ENCODE data around the gene RPTOR.
"Not testable (repeated sequence)": the region's sequence is repeated elsewhere in the genome, so short reads cannot be mapped to it uniquely, and the experiment has no call there.

Gene RPTOR

GRCh38 chr17:80872501-80873306 is 328.1 kb downstream of the RPTOR start:
- DNase-seq: no peak

- no peak for DNase-seq
Measured at GRCh38 chr17:80873307-80873951, 328.8 kb downstream of the RPTOR start.

GRCh38 chr17:80874866-80875445 is 330.3 kb downstream of the RPTOR start:
- no peak for DNase-seq

GRCh38 chr17:80875480-80875995 is 330.9 kb downstream of the RPTOR start:
- not testable (repeated sequence) for DNase-seq

- not testable (repeated sequence) for DNase-seq
Measured at GRCh38 chr17:80876456-80876949, 331.9 kb downstream of the RPTOR start.

- no peak for DNase-seq
Measured at GRCh38 chr17:80876950-80877728, 332.5 kb downstream of the RPTOR start.

- no peak for DNase-seq
Measured at GRCh38 chr17:80877729-80878303, 333.2 kb downstream of the RPTOR start.

DNA sequence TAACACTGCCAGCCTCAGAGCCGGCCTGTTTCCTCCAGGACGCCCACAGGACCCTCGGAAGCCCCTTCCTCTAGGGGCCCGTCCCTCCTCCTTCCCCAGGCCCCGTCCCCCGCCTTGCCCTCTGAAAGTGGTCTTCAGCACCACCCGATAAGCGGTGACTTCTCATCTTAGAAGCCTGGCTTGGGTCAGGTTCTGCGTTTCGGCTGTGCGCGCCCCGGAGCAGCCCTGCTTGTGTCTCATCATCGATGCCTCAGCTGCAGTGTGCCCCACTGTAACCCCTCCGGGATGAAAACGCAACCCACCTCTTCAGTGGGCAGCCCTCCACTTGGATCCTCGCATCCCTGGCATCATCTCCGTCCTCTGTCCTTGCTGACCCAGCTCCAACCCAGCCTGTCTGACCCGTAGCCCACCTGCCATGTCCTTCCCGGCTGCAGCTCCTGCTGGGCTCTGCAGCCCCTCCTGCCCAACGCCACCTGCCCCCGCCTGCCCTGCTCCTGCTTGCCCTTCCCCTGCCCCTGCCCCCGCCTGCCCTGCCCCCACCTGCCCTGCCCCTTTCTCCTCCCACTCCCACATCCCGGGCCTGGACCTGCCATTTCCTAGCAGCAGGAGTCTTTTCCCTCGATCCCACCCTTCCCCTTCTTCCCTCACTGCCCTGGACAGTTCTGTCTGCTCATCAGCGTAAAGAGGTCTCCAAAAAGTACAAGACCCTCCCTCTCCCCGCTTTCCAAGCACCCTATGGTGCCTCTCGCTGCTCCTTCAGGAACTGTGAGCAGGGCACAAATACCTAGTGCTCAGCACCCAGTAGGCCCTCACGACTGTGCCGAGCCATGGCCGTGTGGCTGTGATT is 334.5 kb downstream of the RPTOR start:
- no peak for DNase-seq

- DNase-seq: no peak
Measured at GRCh38 chr17:80879723-80880647, 335.3 kb downstream of the RPTOR start.

- DNase-seq: no peak
Measured at GRCh38 chr17:80880648-80880985, 336.0 kb downstream of the RPTOR start.

- DNase-seq: no peak
Measured at GRCh38 chr17:80881306-80881705, 336.7 kb downstream of the RPTOR start.

GRCh38 chr17:80882323-80882722 is 337.7 kb downstream of the RPTOR start:
- no peak for DNase-seq

DNA sequence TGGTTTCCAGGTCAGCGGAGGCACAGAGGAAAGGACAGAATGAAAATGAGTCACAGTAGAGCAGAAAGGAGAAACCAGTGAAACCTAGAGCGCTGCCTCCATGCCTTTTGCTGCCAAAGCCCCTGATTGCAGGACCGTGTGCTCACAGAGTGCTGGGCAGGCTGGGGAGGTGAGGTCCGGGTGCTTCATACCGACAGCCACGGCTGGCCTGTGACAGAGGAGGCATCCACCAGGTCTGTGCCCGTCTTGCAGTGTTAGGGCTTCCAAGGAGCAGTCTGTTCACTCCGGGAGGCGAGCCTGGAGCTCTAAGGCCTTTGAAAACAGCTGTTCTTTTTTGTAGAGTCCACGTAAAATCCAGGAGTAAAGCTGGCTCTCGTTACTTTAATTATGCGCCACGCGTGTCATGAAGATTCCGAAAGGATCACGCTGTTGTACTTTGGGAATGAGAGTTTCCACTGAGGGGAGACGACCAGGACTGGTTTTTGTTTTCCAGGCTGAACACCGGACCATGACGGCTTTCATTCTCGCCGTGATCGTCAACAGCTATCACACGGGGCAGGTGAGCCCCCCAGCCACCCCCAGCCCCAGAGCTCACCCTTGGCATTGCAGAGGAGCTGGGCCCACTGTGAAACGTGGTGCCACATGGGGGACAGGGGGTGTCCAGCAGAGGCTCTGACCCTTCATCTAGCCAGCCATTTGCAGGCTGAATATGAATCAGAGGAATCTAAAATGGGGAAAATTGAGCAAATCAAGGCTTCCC is 338.5 kb downstream of the RPTOR start:
- no peak for DNase-seq

DNA sequence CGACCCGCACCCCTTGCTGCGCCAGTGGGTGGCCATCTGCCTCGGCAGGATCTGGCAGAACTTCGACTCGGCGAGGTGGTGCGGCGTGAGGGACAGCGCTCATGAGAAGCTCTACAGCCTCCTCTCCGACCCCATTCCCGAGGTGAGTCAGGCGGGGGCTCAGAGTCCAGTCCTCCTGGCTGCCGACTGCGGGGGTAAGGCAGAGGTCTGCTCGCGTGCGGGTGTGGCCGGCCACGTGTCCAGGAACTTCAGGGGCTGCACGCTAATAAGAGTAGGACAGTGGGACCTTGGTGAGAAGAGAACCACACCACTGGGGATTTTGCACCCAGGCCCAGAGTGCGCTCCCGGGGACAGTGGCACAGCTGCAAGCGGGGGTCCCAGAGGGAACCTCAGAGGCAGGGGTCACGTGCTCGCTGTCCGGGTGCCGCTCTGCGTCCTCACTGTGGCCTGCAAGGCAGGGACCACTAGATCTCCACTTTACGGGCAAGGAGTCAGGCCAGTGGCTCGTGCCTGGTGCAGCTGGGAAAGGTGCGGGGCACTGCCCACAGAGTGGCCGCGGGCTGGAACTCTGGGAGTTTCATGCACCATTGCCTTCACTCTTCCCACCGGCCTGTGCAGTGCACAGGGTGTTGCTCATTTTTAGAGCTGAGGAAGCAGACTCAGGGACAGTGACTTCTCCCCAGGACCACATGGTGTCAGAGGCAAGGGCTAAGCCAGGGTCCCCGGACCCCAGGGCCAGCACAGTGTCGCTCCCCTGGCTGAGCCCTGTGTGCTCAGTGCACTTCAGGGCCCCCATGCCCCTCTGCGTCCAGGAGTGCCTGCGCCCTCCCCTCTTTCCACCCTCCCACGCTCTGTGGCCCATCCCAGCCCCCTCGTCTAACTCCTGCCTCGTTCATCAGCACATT is 339.4 kb downstream of the RPTOR start:
- DNase-seq: no peak

DNA sequence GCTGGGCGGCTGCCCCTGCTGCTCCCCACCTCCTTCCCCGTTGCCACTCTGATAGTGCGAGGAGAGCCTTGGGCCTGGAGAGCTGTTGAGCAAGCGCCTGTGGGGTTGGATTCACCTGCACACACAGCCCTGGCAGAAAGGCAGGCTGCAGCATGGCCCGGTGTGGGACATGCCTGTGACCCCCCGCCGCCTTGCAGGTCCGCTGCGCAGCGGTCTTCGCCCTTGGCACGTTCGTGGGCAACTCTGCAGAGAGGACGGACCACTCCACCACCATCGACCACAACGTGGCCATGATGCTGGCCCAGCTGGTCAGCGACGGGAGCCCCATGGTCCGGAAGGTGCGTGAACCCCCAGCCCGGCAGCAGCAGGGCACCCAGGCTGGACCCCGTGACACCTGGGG is 340.2 kb downstream of the RPTOR start:
- no peak for DNase-seq

- DNase-seq: no peak
Measured at GRCh38 chr17:80885947-80886582, 341.4 kb downstream of the RPTOR start.

GRCh38 chr17:80886641-80887573 is 342.3 kb downstream of the RPTOR start:
- DNase-seq: no peak

All from NCI-H1694 (cell line).